ENCODE results near the gene ATG7. TPM values are rescaled to one million over a fixed set of nuclear protein-coding genes. Genes with fewer than 3 reads are reported as not detected.
A peak's percentile ranks its signal among the peaks of the same experiment; 100 is the strongest.

Gene ATG7
- total RNA-seq, 2 donors from 2014 or later, result 33.9 to 38.4 TPM

GRCh38 chr3:11364181-11364580 lies 92.0 kb downstream of the ATG7 start:
- Mint-ChIP-seq H3K27ac (no peak overlapping the region), H3K27me3 (ENCODE audit: insufficient read depth) (no peaks in the 10 kb centered on the region), H3K4me3 (no peak overlapping the region), H3K36me3 (ENCODE audit: low read depth) (peaks cover 37% of the 10 kb centered on the region), H3K4me1 (peaks cover 18% of the 10 kb centered on the region), H3K9me3 (no peaks in the 10 kb centered on the region)
- 96% methylated on average over 2 of the region's 2 CpGs; no CpG with 5 or more reads in 1 of the 2 experiments for WGBS, 2 experiments (ENCODE audit: insufficient coverage in 1 of 2, insufficient read length in 1 of 2)
- Histone ChIP-seq H3K27me3 (ENCODE audit: control insufficient read depth, insufficient read depth, low read length, poor library complexity, severe bottlenecking) (no peaks in the 10 kb centered on the region), H3K9me3 (ENCODE audit: control insufficient read depth, low read length) (peaks cover 9% of the 10 kb centered on the region), H3K27ac (ENCODE audit: low read depth, low read length) (no peak overlapping the region), H3K36me3 (ENCODE audit: control insufficient read depth, insufficient read depth, low read length) (peaks cover 62% of the 10 kb centered on the region), H3K4me1 (ENCODE audit: control insufficient read depth, insufficient read depth, low read length) (no peaks in the 10 kb centered on the region), H3K9ac (ENCODE audit: extremely low read depth, low read length, poor library complexity, severe bottlenecking) (no peak overlapping the region), H3K4me3 (ENCODE audit: low read length) (no peak overlapping the region)
- DNase-seq, result no peak
- TF ChIP-seq CTCF (conservative IDR thresholded peaks at IDR 0.05), result no peak

DNA sequence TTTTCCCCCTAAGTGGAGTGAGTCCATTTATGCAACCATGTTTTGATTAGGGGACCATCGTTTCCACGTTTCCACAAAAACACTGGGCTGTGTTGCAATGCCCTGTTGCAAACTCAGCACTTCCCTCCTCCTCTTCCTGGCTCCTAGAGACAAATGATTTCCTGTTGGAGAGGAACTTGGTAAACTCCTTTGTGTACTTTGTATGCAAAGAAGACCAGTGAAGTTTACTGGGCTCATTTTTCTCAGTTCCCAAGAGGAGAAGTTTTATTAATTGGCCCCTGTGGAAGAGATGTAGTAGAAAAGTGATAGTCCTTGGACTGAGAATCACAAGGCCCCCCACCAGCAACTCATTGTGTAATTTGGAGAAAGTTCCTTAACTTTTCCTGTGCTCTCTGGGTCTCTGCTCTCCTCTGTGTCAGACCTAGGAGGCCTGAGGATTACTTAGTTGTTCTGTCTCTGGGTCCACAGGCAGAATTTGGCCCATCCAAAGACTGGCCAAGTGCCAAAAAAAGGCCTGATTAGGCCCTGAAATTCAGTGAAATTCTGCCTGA lies 95.0 kb downstream of the ATG7 start:
- Mint-ChIP-seq H3K27me3 (ENCODE audit: insufficient read depth) (no peaks in the 10 kb centered on the region), H3K9me3 (no peaks in the 10 kb centered on the region), H3K27ac (peak overlapping the region; percentile 65), H3K4me1 (peaks cover 33% of the 10 kb centered on the region), H3K36me3 (ENCODE audit: low read depth) (peaks cover 38% of the 10 kb centered on the region), H3K4me3 (no peak overlapping the region)
- no peak for DNase-seq
- H3K27me3 ChIP-seq (ENCODE audit: control insufficient read depth, insufficient read depth, low read length, poor library complexity, severe bottlenecking), result no peaks in the 10 kb centered on the region
- peaks cover 11% of the 10 kb centered on the region for H3K9me3 ChIP-seq (ENCODE audit: control insufficient read depth, low read length)
- peak overlapping the region; percentile 91 for H3K27ac ChIP-seq (ENCODE audit: low read depth, low read length)
- H3K36me3 ChIP-seq (ENCODE audit: control insufficient read depth, insufficient read depth, low read length), result peaks cover 40% of the 10 kb centered on the region
- 40 to 42% methylated on average over 1 to 2 of the region's 2 CpGs for WGBS, 2 experiments (ENCODE audit: insufficient coverage in 1 of 2, insufficient read length in 1 of 2)
- no peak overlapping the region for H3K9ac ChIP-seq (ENCODE audit: extremely low read depth, low read length, poor library complexity, severe bottlenecking)
- H3K4me1 ChIP-seq (ENCODE audit: control insufficient read depth, insufficient read depth, low read length), result no peaks in the 10 kb centered on the region
- TF ChIP-seq CTCF (conservative IDR thresholded peaks at IDR 0.05), result no peak
- H3K4me3 ChIP-seq (ENCODE audit: low read length), result no peak overlapping the region

DNA sequence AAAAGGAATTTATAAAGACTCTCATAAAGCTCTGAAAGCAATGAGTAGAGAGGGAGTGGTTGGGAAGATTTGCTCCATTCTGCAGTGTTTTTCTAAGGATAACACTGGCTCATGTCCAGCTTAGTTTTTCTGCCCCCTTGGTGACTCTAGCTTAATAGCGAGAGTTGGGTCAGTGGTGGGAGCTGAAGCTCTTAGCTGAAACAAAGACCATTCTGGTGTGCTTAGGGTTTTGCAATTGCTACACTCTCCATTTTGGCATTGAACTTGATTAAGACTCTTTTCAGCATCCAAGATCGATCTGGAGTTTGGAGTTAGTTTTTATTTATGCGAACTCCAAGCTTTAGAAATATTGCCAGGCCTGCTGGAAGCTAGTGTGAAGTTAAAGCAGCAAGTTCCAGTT lies 98.0 kb downstream of the ATG7 start:
- Histone ChIP-seq H3K27me3 (ENCODE audit: control insufficient read depth, insufficient read depth, low read length, poor library complexity, severe bottlenecking) (no peaks in the 10 kb centered on the region), H3K4me3 (ENCODE audit: low read length) (no peak overlapping the region), H3K9ac (ENCODE audit: extremely low read depth, low read length, poor library complexity, severe bottlenecking) (no peak overlapping the region), H3K27ac (ENCODE audit: low read depth, low read length) (no peak overlapping the region), H3K4me1 (ENCODE audit: control insufficient read depth, insufficient read depth, low read length) (no peaks in the 10 kb centered on the region), H3K9me3 (ENCODE audit: control insufficient read depth, low read length) (peaks cover 11% of the 10 kb centered on the region), H3K36me3 (ENCODE audit: control insufficient read depth, insufficient read depth, low read length) (peaks cover 20% of the 10 kb centered on the region)
- TF ChIP-seq CTCF (conservative IDR thresholded peaks at IDR 0.05), result no peak
- H3K36me3 Mint-ChIP-seq (ENCODE audit: low read depth), result peaks cover 25% of the 10 kb centered on the region
- no peaks in the 10 kb centered on the region for H3K27me3 Mint-ChIP-seq (ENCODE audit: insufficient read depth)
- H3K9me3 Mint-ChIP-seq, result no peaks in the 10 kb centered on the region
- H3K4me1 Mint-ChIP-seq, result peaks cover 33% of the 10 kb centered on the region
- H3K27ac Mint-ChIP-seq, result no peak overlapping the region
- no peak overlapping the region for H3K4me3 Mint-ChIP-seq
- WGBS, 2 experiments (ENCODE audit: insufficient coverage in 1 of 2, insufficient read length in 1 of 2), result 95 to 96% methylated on average over 3 of the region's 3 CpGs
- no peak for DNase-seq
